ENCODE measurements around the gene MMP17.
A peak's percentile ranks its signal among the peaks of the same experiment; 100 is the strongest.

MMP17 gene

GRCh38 chr12:131896811-131897270, 68.6 kb downstream of the MMP17 start:
- no peak for TF ChIP-seq CTCF (conservative IDR thresholded peaks at IDR 0.05)
- peak overlapping the region; percentile 93 for H3K27ac ChIP-seq

GRCh38 chr12:131897276-131897675, 69.1 kb downstream of the MMP17 start:
- no peak for TF ChIP-seq CTCF (conservative IDR thresholded peaks at IDR 0.05)
- peak overlapping the region; percentile 93 for H3K27ac ChIP-seq

- no peak for TF ChIP-seq CTCF (conservative IDR thresholded peaks at IDR 0.05)
Measured at GRCh38 chr12:131897875-131898274, 69.7 kb downstream of the MMP17 start.

GRCh38 chr12:131900397-131900796, 72.2 kb downstream of the MMP17 start:
- no peak for TF ChIP-seq CTCF (conservative IDR thresholded peaks at IDR 0.05)
- H3K27ac ChIP-seq = no peak overlapping the region

More at GRCh38 chr12:131897875-131898274, 69.7 kb downstream of the MMP17 start:
- H3K27ac ChIP-seq = peak overlapping the region; percentile 93
